GM18498 (cell line): ENCODE results near the gene KIF3B.

Experiments used
- ATAC-seq: cut with Tn5 transposase; IDR thresholded peaks from one replicate; pipeline ENCODE4 v1.9.1; 2021; ENCODE audit warnings: mild to moderate bottlenecking, moderate library complexity; ENCODE audit not compliant: unreplicated experiment

KIF3B gene

GRCh38 chr20:32277361-32278198 is at the start of gene KIF3B:
Gene KIF3B (plus strand): TSS chr20:32277651. CDS start chr20:32309778, 32,127 bp downstream.
- ATAC-seq = peak; percentile 80

DNA sequence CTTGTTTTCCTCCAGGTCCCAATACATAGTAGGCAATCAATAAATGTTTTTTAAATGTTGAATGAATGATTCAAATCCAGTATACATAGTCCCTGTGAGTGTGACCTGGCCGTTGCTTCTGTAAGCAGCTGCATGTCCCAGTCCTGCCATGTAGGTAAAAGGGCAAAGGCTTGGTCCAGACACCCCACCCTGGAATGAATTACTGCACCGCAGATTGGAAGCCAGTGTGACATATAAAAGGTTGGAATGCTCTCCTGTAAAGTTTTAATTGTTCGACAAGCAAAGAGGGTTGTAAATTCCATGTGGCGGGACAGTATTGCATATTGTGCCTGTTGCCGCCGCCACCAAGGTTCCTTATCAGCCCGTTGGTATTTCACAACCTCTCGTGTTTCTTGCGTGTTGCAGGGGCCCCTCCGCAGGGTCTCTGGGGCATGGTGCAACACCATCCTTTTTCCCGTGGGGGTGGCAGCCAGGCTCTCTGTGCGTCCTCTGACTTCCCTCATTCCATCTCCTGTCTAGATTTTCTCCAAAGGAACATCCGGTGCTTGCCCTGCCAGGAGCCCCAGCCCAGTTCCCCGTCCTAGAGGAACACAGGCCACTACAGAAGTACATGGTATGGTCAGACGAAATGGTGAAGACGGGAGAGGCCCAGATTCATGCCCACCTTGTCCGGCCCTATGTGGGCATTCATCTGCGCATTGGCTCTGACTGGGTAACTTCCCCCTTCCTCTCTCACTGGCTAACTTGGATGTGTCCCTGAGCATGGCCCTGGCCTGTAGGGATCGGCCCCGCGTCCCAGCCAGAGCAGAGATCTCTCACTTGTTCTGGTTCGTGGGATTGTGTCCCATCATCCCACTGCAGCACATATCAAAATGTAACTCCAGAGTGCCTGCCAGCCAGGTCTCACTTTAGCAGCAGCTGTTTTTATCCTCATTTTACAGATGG is 49.4 kb upstream of the KIF3B start:
- no peak for ATAC-seq

GRCh38 chr20:32229251-32229747 is 48.2 kb upstream of the KIF3B start:
- ATAC-seq = no peak

GRCh38 chr20:32230707-32231106 is 46.7 kb upstream of the KIF3B start:
- ATAC-seq = no peak

- ATAC-seq = no peak
Measured at GRCh38 chr20:32231245-32231644, 46.2 kb upstream of the KIF3B start.

DNA sequence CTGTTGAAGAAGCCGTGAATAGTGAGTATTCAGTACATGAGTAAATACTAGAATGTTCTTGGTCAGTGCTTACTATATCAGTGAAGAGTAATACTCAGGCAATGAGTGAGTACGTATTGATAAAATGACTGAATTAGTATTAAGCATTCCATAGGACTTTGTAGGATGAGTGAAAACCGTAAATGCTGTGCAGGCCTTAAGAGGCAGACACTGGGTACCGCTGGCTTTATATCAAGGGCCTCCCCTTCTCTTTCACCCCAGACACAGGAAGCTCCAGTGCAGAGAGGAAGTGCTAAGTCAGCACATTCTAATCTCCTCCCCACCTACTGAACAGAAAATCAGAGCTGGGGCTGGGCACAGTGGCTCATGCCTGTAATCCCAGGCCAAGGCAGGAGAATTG is 45.6 kb upstream of the KIF3B start:
- ATAC-seq = no peak

DNA sequence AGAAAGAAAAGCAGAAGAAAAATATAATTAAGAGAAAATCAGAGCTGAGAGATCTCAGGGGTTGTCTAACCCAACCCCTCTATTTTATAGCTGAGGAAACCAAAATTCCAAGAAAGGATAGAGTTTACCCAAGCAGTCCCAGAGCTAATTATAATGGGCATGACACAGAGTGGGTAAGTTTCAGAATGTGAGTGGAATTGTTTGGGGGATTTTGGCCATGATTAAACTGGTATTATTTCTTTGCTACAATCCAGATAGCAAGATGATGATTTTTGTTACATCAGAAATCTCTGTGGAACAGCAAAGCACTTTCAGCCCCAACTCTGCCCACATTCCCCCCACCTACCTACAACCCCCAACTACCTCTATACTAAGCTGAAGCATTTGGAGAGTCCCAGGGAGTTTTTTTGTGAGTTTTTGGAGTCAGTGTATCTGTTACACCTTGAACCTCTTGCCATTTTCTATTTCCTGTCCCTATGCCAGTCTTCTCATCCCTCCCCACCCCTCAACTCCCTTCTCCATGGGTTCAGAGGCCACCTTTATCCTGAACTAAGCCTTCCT is 45.0 kb upstream of the KIF3B start:
- no peak for ATAC-seq

DNA sequence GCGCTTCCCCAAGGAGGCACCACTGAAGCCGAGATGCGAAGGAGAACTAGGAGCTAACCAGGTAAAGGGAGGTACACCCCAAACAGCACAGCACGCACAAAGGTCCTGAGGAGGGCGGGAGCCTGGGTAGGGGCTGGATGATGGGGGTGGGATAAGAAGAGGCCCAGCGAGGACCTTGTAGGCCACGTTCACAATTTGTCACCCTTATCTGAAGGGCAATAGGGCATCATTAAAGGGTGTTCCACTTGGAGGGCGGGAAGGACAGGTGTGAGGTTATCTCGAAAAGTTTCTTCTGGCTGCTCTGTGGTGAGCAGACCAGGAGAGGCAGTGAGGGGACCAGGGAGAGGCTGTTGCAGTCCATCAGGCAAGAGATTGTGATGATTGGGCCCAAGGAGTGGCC is 44.2 kb upstream of the KIF3B start:
- no peak for ATAC-seq

DNA sequence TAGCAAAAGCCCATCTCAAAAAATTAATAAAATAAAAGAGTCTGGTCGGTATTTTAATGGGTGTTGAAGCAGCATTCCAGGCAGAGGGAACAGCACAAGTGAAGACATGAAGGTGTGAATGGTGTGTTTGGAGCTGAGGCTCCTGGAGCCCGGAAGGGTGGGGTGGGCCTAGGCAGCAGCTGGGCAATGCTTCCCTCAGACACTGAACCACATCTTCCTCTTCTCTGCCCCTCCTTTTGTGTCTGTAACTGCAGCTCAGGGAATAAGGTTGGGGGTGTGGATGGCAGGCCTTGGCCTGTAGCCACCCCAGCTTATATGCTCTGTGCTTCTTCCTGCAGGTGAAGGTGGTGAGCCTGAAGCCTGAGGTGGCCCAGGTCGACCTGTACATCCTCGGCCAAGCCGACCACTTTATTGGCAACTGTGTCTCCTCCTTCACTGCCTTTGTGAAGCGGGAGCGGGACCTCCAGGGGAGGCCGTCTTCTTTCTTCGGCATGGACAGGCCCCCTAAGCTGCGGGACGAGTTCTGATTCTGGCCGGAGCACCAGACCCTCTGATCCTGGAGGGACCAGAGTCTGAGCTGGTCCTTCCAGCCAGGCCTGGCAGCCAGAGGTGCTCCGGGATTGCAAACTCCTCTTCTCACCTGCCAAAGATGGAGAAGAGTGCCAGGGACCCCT is 43.2 kb upstream of the KIF3B start:
- ATAC-seq = no peak

DNA sequence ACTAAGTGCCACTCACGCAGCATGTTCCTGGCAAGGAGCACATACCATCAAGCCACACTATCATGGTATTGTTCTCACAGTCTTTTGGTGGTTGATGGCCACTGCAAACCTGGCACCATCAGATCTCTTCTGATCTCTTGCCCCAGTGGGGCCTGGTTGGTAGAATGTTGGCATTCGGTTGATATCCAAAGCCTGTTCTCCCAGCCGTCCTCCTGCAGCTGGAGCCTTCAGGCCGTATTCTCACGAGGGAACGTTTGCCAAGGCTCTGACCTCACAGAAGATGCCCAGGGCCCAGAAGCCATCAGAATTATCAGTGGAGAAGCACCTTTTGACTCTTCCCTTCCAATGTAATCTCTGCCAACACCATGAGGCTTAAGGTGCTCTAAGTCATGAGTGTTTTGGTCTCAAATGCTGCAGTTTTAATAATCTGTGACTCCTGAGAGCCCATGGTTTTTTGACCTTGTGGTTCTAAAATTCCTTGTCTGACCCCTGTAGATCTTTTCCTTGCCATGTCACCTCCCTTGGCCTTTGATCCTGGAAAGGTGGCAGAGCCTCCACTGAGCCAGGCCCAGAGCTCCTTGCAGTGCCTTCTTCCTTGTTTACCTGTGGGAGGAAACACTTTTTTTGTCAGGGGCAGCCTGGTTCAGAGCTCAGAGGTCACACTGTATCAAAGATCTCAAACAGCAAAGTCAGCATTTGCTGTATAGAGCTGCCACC is 42.0 kb upstream of the KIF3B start:
- no peak for ATAC-seq

DNA sequence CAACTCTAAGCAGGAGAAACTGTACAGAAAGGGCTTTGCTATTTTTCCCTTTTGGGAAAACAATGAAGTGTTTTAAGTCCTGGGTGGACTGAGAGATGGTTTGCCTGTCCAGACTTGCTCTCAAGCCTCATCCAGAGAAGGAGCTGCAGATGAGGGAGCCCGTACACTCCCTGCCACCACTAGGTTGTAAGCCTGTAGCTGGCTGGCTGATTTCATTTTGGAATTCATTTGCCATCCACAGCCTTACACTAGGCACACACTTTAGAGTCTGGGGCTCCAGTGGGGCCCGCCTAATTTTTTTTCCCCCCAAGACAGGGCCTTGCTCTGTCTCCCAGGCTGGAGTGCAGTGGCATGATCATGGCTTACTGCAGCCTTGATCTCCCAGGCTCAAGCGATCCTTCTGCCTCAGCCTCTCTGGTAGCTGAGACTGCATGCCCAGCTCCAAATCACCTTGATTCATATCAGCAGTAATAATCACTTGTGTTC is 41.4 kb upstream of the KIF3B start:
- no peak for ATAC-seq

DNA sequence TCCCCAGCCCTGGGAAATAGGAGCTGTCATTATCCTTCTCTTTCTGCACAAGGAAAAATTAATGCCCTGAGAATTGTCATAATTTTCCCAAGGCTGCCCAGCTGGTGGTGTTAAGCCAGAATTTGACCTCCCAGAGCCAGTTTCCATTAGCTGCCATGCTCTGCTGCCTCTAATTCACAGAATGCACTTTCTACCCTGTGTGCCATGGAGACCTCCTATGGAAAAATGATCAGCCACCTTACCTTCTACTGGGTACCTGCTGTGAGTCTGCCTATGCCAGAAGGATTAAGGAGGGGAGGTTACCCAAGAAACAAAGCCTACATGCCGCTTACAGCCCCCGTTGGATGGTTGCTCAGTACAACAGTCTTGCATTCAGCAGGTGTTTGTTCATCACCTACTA is 40.6 kb upstream of the KIF3B start:
- ATAC-seq = no peak

GRCh38 chr20:32237419-32237818 is 40.0 kb upstream of the KIF3B start:
- no peak for ATAC-seq

GRCh38 chr20:32238483-32239425 is 38.7 kb upstream of the KIF3B start:
- no peak for ATAC-seq

DNA sequence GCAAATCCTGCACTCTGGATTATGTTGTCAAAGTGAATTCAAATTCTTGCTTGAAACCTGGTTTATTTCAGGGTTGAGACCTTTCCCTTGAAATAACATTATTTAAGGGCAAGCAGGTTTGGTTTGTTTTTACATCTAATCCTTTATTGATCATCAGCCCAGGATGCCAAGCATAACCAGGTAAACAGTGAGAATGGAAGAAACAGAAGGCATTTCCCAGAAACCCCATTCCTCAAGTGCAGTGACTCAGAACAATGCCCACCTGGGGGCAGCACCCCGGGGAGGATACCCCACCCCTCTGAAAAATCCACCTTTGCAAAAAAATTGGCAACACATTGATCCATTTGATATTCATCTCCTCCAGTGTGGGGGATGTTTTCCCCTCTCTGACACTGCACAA is 37.2 kb upstream of the KIF3B start:
- no peak for ATAC-seq

GRCh38 chr20:32241807-32242206 is 35.6 kb upstream of the KIF3B start:
- ATAC-seq = no peak

- no peak for ATAC-seq
Measured at GRCh38 chr20:32244150-32244823, 33.2 kb upstream of the KIF3B start.

DNA sequence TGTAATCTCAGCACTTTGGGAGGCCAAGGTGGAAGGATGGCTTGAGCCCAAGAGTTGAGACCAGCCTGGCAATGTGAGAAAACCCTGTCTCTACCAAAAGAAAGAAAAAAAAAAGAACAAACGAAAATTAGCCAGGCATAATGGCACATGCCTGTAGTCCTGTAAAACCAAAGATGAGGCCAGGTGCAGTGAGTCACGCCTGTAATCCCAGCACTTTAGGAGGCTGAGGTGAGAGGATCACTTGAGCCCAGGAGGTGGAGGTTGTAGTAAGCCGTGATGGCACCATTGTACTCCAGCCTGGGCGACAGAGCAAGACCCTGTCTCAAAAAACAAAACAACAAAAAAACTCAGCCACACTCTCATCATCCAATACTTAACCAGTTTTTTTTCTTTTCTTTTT is 32.5 kb upstream of the KIF3B start:
- ATAC-seq = no peak
